GM12875 (cell line): ENCODE data around the gene PEMT.

ENCODE experiments used
- H3K4me3 ChIP-seq: one replicate; pipeline ENCODE4 v1.5.1; 2011; ENCODE audit warnings: low read depth, low read length, control low read depth
- CTCF ChIP-seq: IDR thresholded peaks from 2 replicates; pipeline ENCODE4 v1.5.1; 2011; ENCODE audit warnings: low read depth, mild to moderate bottlenecking, control low read depth, inconsistent platforms, low read length, moderate library complexity, borderline replicate concordance; ENCODE audit not compliant: insufficient read depth

PEMT gene

GRCh38 chr17:17563530-17563929 lies 28.0 kb downstream of the PEMT start:
- no peak overlapping the region for H3K4me3 ChIP-seq
- no peak for TF ChIP-seq CTCF

GRCh38 chr17:17562146-17562511 lies 29.4 kb downstream of the PEMT start:
- no peak overlapping the region for H3K4me3 ChIP-seq
- no peak for TF ChIP-seq CTCF

GRCh38 chr17:17561408-17562145 lies 29.9 kb downstream of the PEMT start:
- no peak for TF ChIP-seq CTCF
- no peak overlapping the region for H3K4me3 ChIP-seq

- TF ChIP-seq CTCF = no peak
- no peak overlapping the region for H3K4me3 ChIP-seq
Observed at GRCh38 chr17:17560975-17561374, 30.5 kb downstream of the PEMT start.

- TF ChIP-seq CTCF = no peak
- no peak overlapping the region for H3K4me3 ChIP-seq
Observed at GRCh38 chr17:17560167-17560566, 31.3 kb downstream of the PEMT start.

- TF ChIP-seq CTCF = no peak
- H3K4me3 ChIP-seq = no peak overlapping the region
Observed at GRCh38 chr17:17559164-17559563, 32.3 kb downstream of the PEMT start.

GRCh38 chr17:17558431-17558830 lies 33.1 kb downstream of the PEMT start:
- no peak for TF ChIP-seq CTCF
- H3K4me3 ChIP-seq = no peak overlapping the region
